ENCODE measurements around the gene ZNF526. TPM values are rescaled to one million over a fixed set of nuclear protein-coding genes. Genes with fewer than 3 reads are reported as not detected.
A peak's percentile ranks its signal among the peaks of the same experiment; 100 is the strongest.

ZNF526 gene
- polyA plus RNA-seq, 3 donors, result 0.96 to 3.4 (median 1.3) TPM

DNA sequence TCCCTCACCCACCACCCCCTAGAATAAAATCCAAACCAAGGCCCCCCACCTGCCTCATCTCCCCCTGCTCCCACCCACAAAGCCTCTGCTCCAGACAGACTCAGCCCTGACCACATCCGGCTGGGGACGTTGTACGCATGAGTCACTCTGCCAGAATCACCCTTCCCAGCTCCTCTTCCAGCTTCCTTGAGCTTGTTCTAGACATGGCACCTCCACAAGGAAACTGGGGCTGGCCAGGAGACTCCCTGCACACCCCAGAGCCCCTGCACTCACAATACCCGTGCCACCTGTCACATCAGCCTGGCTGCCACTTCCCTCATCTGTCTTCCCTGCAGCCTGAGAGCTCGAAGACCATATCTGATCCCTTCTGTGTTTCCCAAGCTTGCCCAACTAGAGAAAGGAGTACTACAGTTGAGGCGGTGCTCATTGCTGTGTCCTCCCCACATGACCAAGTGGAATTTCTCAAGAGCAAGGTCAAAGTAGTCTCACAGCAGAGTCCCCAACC lies 12.3 kb upstream of the ZNF526 start:
- peaks cover 88 to 97% of the 10 kb centered on the region in 2 donors for H3K36me3 ChIP-seq (replicated peaks in 1 of 2; ENCODE audit: control insufficient read depth in 1 of 2, insufficient read depth in 2 of 2, low read length in 2 of 2)
- no peak overlapping the region for H2AFZ ChIP-seq (ENCODE audit: insufficient read depth, low read depth, low read length, poor library complexity, severe bottlenecking)
- 43% methylated on average over 5 of the region's 6 CpGs for WGBS (ENCODE audit: insufficient coverage)
- peaks cover 91% of the 10 kb centered on the region for H3K79me2 ChIP-seq (ENCODE audit: insufficient read depth, low read length)
- H3K4me3 ChIP-seq (replicated peaks in 1 of 3; ENCODE audit: low read depth in 2 of 3, low read length in 3 of 3), result peak overlapping the region in 1 of 3 experiments; percentile 25
- H3K27ac ChIP-seq (ENCODE audit: low read depth in 1 of 2, low read length in 2 of 2), result peak overlapping the region; percentile 63 to 80
- Mint-ChIP-seq H3K4me1 (peaks cover 60% of the 10 kb centered on the region), H3K9me3 (peaks cover 0 to 3% (median 0%) of the 10 kb centered on the region in 7 donors), H3K27me3 (ENCODE audit: low read depth in 3 of 3) (no peaks in the 10 kb centered on the region), H3K36me3 (peaks cover 79 to 99% of the 10 kb centered on the region in 2 donors), H3K4me3 (peak overlapping the region; percentile 60 to 76), H3K27ac (peak overlapping the region; percentile 86 to 99 (median 95))
- H4K20me1 ChIP-seq (ENCODE audit: insufficient read depth, low read length), result peaks cover 60% of the 10 kb centered on the region
- intact Hi-C loops (cut with micrococcal nuclease), result no loop called here
- H3K4me2 ChIP-seq (replicated peaks; ENCODE audit: extremely low read depth, low read length, poor library complexity, severe bottlenecking), result peak overlapping the region; percentile 44
- H3K27me3 ChIP-seq (ENCODE audit: control insufficient read depth in 2 of 2, insufficient read depth in 2 of 2, low read length in 2 of 2), result no peaks in the 10 kb centered on the region
- H3K9ac ChIP-seq (ENCODE audit: insufficient read depth, low read length, poor library complexity, severe bottlenecking), result peak overlapping the region; percentile 27
- H3K9me3 ChIP-seq (replicated peaks in 1 of 2; ENCODE audit: control insufficient read depth in 1 of 2, insufficient read depth in 1 of 2, low read length in 2 of 2), result no peaks in the 10 kb centered on the region
- peaks cover 46 to 58% of the 10 kb centered on the region in 2 donors for H3K4me1 ChIP-seq (ENCODE audit: control insufficient read depth in 1 of 2, insufficient read depth in 2 of 2, low read length in 2 of 2)
- TF ChIP-seq, protein P1, sequence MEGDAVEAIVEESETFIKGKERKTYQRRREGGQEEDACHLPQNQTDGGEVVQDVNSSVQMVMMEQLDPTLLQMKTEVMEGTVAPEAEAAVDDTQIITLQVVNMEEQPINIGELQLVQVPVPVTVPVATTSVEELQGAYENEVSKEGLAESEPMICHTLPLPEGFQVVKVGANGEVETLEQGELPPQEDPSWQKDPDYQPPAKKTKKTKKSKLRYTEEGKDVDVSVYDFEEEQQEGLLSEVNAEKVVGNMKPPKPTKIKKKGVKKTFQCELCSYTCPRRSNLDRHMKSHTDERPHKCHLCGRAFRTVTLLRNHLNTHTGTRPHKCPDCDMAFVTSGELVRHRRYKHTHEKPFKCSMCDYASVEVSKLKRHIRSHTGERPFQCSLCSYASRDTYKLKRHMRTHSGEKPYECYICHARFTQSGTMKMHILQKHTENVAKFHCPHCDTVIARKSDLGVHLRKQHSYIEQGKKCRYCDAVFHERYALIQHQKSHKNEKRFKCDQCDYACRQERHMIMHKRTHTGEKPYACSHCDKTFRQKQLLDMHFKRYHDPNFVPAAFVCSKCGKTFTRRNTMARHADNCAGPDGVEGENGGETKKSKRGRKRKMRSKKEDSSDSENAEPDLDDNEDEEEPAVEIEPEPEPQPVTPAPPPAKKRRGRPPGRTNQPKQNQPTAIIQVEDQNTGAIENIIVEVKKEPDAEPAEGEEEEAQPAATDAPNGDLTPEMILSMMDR (IDR thresholded peaks at IDR 0.05), result no peak
- DNase-seq, result peak; percentile 66 to 89 (median 69)

DNA sequence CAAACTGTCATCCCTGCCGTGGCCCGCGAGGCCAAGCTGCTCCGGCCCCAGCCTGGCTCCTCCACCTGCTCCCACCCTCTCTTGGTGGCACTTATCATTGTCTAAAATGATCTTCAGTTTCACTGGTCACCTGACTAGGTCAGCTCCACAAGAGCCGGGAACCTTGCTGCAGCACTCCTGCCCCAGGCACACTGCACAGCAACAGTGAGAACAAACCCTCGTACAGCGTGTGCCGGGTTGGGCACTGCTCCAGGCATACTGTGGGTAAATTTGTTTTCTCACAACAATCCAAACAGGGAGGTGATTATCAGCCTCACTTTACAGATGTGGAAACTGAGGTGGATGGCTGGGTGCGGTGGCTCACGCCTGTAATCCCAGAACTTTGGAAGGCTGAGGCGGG lies 11.5 kb upstream of the ZNF526 start:
- Mint-ChIP-seq H3K27ac (peak overlapping the region; percentile 86 to 99 (median 95)), H3K4me3 (no peak overlapping the region), H3K36me3 (peaks cover 79 to 99% of the 10 kb centered on the region in 2 donors), H3K4me1 (peaks cover 60% of the 10 kb centered on the region), H3K27me3 (ENCODE audit: low read depth in 3 of 3) (no peaks in the 10 kb centered on the region), H3K9me3 (peaks cover 0 to 2% (median 0%) of the 10 kb centered on the region in 7 donors)
- Histone ChIP-seq H3K36me3 (replicated peaks in 1 of 2; ENCODE audit: control insufficient read depth in 1 of 2, insufficient read depth in 2 of 2, low read length in 2 of 2) (peaks cover 91 to 97% of the 10 kb centered on the region in 2 donors), H3K4me1 (ENCODE audit: control insufficient read depth in 1 of 2, insufficient read depth in 2 of 2, low read length in 2 of 2) (peaks cover 46 to 58% of the 10 kb centered on the region in 2 donors), H4K20me1 (ENCODE audit: insufficient read depth, low read length) (peaks cover 68% of the 10 kb centered on the region), H3K4me2 (replicated peaks; ENCODE audit: extremely low read depth, low read length, poor library complexity, severe bottlenecking) (peak overlapping the region; percentile 44), H3K9ac (ENCODE audit: insufficient read depth, low read length, poor library complexity, severe bottlenecking) (peak overlapping the region; percentile 27), H3K27ac (ENCODE audit: low read depth in 1 of 2, low read length in 2 of 2) (peak overlapping the region; percentile 63 to 80), H3K4me3 (replicated peaks in 1 of 3; ENCODE audit: low read depth in 2 of 3, low read length in 3 of 3) (no peak overlapping the region), H3K9me3 (replicated peaks in 1 of 2; ENCODE audit: control insufficient read depth in 1 of 2, insufficient read depth in 1 of 2, low read length in 2 of 2) (no peaks in the 10 kb centered on the region), H3K27me3 (ENCODE audit: control insufficient read depth in 2 of 2, insufficient read depth in 2 of 2, low read length in 2 of 2) (no peaks in the 10 kb centered on the region), H3K79me2 (ENCODE audit: insufficient read depth, low read length) (peaks cover 91% of the 10 kb centered on the region), H2AFZ (ENCODE audit: insufficient read depth, low read depth, low read length, poor library complexity, severe bottlenecking) (no peak overlapping the region)
- no peak for DNase-seq
- TF ChIP-seq, protein P1 (IDR thresholded peaks at IDR 0.05), result no peak
- intact Hi-C loops (cut with micrococcal nuclease), result no loop called here
- 97% methylated on average over 7 of the region's 11 CpGs for WGBS (ENCODE audit: insufficient coverage)
